HG03378 (cell line): ENCODE results near the gene PIK3C2B.

ENCODE experiments used
- ATAC-seq: cut with Tn5 transposase; IDR thresholded peaks from one replicate; pipeline ENCODE4 v1.9.1; 2021; ENCODE audit warnings: mild to moderate bottlenecking, moderate library complexity; ENCODE audit not compliant: unreplicated experiment

The PIK3C2B gene

DNA sequence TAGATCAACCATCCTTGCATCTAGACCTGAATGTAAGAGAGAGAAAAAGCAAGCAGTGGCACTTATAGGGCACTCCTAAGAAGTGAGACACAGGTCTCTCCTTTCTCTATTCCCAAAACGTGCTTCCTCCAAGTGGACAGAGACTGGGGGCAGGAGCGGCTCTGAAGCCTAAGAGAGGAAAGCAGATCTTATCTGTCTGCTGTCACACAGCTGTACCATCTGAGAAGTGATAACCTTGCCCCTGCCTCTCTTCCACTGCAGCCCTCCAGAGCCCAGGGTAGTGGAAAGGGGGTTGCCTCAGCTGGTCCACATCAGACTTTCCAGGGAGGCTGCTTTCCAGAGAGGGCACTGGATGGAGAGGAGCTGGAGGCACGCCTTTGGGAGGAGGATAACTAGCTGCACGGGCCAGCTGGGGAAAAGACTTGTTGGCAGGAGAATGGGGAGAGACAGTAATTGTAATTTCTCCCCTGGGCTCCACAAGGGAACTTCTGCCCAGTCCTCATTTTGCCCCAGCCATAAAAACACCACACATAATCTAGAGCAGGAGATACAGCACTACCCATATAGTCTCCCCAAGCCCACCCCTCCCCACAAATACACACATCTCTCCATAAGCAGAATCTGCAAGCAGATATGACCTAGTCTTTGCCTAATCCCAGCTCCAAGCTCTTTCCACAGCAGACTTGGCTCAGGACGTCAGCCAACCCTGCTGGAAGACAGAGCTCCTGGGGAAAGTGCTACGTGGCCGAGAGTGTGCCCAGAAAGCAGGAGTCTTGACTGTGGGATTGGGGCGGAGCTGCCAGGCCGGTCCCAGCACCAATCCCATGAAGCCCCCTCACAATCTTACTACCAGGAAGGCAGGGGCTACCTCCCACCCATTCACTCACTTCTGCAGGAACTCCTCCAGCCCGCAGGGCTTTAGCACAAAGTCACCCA is 31.2 kb downstream of the PIK3C2B start:
- ATAC-seq: no peak

- ATAC-seq: peak; percentile 7
These were observed 32.4 kb downstream of the PIK3C2B start for GRCh38 chr1:204462229-204462561.

DNA sequence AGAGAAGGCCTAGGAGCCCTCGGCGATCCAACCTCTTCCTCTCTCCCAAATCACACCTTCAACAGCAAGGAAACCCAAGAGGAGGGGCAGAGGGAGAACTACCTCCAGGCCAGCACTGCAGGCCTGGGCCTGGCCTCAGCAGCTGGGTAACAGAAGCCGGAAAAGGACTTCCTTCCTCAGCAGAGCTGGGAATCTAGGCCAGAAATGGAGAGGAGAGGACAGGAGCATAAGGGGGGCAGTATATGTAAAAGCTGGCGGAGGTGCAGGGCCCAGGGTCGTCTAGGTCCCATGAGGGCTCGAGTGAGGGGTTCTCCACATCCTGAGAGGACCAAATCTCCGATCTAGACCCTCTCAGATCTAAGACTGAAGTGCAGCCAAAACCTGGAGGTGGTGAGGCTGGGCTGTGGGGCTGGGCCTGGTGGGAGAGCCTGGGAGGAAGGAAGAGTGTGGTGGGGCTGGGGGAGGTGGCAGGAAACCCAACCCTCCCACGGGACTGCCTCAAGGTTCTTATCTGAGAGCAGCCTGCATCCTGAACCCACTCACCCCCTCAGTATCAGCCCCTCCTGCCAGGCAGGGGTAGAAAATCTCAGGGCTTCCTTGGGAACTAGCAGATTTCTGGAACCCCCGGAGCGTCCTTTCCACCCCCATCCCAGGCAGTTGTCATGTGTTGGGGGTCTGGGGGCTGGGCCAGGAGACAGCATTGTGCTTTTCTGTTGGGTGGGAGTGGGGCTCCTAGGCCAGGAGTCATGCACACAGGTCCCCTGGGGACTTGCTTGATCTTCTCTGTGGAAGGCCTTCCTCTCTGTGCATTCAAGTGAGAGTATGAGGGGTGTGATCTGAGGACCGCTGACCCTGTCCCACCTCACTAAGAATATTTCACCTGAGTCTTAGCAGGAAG is 33.0 kb downstream of the PIK3C2B start:
- ATAC-seq: peak; percentile 30

GRCh38 chr1:204460346-204460745 is 34.3 kb downstream of the PIK3C2B start:
- no peak for ATAC-seq

- no peak for ATAC-seq
These were observed 34.9 kb downstream of the PIK3C2B start for GRCh38 chr1:204459706-204460105.

DNA sequence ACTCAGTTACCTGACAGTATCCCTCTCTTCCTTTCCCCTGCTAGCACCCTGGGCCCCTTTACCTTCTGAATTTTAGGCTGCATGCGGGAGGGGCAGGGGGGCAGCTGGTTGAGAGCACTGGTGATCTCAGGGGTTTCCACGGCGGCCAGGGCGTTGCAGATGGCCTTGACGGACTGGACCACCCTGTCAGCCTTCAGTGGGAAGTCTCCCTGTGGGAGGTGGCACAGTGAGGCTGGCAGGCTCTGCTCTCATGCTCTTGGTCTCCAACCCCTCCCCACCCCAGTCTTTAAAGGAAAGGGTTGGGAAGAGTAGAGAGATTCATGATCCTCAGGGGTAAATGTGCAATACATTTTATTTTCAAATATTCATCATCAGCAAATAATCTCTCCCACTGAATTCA is 36.9 kb downstream of the PIK3C2B start:
- no peak for ATAC-seq

DNA sequence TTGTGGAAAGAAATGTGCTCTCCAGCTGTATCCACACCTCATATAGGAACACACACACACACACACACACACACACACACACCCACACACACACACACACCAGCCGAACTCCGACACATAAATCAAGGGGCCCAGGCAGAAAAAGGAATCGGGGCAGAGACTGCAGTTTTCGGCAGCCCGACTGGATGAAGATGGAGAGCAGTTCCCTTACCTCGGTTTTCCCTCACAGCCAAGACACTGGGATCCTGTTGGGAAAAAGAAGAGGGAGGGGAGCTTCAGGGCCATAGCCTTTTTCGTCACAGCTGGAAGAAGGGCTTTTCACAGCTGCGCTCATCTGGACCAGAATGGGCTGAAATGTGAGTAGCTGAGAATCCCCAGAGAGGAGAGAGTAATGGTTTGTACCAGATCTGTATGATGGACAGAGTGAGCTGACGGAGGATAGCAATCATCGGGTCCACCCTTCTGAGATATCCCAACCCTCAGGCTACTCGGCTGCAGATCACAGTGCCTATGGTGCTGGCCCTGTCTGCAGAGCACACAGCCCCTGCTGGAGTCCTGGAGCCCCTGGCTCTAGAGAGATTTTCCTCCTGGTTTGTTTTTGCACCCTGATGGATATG is 37.7 kb downstream of the PIK3C2B start:
- ATAC-seq: no peak

- no peak for ATAC-seq
These were observed 38.8 kb downstream of the PIK3C2B start for GRCh38 chr1:204455831-204456145.

DNA sequence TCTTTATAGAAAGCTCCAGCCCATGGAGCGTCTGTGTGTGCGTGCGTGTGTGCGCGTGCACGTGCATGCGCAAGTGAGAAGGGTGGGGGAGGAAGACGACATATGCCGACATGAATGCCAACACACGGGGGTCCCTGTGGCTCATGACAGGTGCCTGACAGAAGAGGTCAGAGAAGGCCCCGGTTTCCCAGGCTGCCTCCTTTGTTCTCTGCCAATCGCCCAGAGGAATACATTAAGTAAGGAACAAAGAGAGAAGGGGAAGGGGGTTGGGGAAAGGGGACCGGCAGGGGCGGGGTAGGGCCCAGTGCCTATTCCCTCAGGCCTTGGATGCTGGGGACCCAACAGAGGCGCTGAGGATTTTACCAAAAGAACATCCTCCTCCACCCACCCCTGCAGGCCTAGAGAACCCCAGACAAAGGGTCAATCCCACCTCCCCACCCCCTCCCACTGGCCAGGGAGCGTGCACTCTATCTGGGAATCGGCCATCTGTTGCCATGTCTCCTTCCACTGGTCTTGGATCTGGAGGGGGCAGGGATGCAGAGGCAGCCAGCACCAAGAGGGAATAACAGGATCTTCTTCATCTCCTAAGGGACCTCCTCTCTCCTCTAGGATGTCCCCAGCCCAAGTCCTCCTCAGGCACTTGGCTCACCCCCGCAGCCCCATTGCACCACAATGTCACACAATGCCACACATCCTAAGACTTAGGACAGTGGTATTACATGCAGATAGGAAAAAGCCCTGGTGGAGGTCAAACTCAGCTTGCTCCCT is 39.4 kb downstream of the PIK3C2B start:
- no peak for ATAC-seq

DNA sequence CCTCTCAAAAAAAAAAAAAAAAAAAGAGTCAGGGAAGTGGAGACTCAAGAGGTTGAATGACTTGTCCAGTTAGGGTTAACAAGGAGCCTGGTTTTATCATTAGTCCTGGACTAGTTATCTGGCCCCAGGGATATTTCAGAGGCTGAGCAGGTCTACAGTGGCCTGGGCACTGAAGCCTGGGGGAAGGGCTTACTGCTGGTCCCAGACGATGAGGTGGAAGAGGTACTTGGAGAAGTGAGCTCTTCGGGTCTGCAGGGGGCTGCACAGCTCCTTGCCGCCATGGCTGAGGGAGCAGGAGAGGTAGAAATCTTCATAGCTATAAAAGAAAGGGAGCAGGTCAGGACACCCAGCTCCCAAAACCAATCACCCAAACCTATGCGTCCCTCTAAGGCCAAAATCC is 40.1 kb downstream of the PIK3C2B start:
- no peak for ATAC-seq

DNA sequence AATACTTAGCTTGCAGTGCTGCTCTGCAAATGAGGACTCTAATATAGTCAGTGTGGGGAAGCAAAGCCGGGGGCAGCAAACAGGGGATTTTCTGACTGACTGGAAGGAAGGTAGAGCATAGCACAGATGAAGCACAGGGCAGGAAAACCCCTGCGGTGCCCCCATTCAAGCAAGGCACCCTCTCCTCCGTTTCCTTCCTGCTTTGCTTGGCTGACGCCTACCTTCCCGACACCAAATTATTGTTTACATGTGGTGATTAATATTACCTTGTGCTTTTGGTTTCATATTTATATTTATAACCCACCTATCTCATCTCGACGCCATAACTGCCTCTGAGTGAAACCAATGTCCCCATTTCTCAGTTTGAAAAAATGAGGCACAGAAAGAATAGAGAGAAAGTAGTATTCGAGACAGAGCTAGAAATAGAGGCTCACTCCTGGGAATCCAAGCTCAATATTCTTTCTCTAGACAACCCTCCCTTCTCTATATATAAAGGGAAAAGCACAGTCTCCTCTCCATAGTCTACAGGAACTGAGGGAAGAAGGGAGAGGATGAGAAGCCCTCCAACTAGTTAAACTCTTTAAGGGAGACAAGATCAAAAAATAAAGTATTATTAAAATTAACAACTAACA is 41.3 kb downstream of the PIK3C2B start:
- ATAC-seq: peak; percentile 70

GRCh38 chr1:204451352-204452124 is 43.1 kb downstream of the PIK3C2B start:
- ATAC-seq: no peak

DNA sequence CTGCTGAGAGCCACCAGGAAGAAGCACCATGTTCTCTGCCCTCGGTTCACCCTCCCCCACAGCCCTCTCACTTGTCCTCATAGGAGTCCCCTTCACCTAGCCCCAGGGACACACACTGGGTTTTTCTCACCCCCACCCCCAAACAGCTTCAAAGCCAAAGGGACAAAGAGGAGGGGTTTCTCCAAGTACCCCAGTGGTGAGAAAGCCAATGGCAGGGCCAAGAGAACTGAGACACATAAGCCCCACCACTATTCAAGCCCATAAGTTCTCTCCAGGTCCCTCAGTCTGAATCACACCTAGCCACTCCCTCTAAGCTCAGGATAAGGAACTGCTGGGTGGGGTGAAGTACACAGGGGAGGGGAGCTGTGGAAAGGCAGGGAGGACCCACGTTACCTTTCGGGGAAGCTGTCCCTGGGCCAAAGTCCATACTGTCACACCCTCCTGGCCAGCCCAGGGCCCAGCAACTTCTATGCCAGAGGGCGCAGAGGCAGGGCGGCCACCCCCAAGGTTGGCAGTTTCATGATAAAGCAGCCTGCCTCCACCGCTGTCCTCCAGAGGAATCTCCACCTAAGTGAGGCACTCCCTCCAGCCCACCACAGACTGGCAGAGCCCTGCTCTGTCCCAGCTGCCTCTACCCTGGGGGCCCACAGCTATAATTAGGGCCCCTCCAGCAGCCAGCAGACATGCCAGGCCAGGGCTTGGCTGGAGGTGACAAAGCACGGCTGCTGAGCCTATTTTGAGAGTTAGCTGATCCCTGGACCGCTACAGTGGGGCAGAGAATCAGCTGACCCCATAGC is 43.9 kb downstream of the PIK3C2B start:
- no peak for ATAC-seq

DNA sequence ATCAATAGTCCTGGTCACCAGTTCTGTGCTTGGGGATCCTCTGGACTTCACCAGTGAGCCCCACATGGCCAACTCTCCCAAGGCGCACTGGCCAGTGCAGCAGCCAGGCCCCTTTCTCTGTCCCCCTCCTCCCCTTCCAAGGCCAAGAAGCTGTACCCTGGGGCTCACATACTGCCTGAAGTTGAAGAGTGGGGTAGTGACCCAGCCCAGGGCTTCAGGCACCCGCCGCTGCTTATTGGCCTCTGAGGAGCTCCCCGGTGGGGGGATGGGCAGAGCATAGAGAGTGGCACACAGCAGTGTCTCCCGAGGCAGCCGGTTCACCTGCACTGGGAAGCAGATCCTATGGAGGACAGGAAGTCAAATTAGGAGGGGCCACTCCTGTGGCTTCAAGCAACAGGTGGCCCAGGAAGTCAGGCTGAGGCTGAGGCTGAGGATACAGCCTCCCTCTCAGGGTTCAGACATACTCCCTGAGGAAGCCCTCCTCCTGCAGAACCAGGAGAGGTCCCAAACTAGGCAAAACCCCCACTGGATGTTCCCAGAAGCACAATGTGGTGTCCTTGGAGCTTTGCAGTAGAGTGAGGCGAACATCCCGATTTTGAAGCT is 44.8 kb downstream of the PIK3C2B start:
- no peak for ATAC-seq

- ATAC-seq: no peak
These were observed 45.5 kb downstream of the PIK3C2B start for GRCh38 chr1:204448991-204449677.

DNA sequence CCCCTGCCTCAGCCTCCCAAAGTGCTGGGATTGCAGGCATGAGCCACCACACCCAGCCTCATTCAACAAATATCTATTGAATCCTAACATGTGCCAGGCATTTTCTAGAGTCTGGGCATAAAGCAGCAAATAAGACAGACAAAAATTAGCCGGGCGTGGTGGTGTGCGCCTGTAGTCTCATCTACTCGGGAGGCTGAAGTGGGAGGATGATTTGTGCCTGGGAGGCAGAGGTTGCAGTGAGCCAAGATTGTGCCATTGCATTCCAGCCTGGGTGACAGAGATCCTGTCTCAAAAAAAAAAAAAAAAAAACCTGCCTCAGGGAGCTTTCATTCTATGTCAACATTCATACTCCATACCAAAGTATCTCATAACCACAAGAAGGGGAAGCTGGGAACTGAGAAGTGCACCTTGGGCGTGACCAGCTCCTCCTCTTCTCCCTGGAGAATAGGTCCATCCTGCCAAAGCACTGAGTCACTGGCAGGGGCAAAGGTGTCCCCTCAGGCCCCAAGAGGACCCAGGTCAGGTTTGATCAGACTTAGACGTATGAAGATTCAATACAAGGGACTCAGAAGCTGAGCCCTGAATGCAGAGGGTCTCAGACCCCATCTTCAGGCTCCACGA is 46.2 kb downstream of the PIK3C2B start:
- ATAC-seq: no peak

DNA sequence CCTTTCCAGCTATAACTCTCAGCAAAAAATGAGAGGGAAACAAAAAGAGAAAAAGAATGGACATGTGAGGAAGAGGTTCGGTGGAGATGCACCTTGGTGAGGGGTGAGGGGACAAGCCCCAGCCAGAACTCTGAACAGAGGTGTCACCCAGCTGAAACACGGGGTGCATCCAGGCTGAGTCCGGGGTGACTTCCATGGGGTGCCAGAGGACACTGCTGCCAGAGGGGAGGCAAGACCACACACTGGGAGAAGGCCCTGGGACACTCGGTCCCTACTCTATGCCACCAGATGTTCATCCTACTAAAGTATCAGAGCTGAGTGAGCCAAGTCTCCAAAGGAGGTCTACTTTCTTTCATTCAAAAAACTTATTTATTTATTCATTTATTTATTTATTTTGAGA is 46.9 kb downstream of the PIK3C2B start:
- no peak for ATAC-seq
